H1 (cell line): ENCODE measurements around the gene FBXO21. TPM values are rescaled to one million over a fixed set of nuclear protein-coding genes. Genes with fewer than 3 reads are reported as not detected.

Source experiments
- CTCF ChIA-PET: fragments of 300-600 bp; sonication (Branson Sonifier 250); formaldehyde crosslinking; loops from one replicate; lab custom pipeline; 2021; ENCODE audit not compliant: partially characterized antibody; lab: Charles Lee
- POLR2A ChIA-PET: fragments of 300-600 bp; sonication (Branson Sonifier 250); formaldehyde crosslinking; loops from one replicate; lab custom pipeline; 2021; ENCODE audit warnings: inconsistent platforms; ENCODE audit not compliant: partially characterized antibody; lab: Charles Lee
- DNase-seq, 2 experiments: peaks; one replicate each; pipeline versions ENCODE4 v3.0.0 to v3.0.0-alpha.2; 2010 to 2022; ENCODE audit warnings: low spot score in 2 of 2, low read depth in 1 of 2, mixed read lengths in 1 of 2
- FAIRE-seq: peaks from 2 replicates; lab custom pipeline; 2011; peaks lifted over from hg19 to GRCh38; lab: Jason Lieb, UNC
- H2AFZ ChIP-seq: 2 replicates; pipeline ENCODE4 v1.8.1; 2012; ENCODE audit warnings: low read length, inconsistent platforms
- H2AK5ac ChIP-seq: 2 replicates; pipeline ENCODE4 v1.6.1; 2013; ENCODE audit warnings: low read depth, low read length
- H2BK120ac ChIP-seq: replicated peaks from 2 replicates; pipeline ENCODE3; 2013; ENCODE audit warnings: low read depth, low read length, inconsistent platforms
- H2BK12ac ChIP-seq: 2 replicates; pipeline ENCODE4 v1.6.1; 2013; ENCODE audit warnings: low read depth, low read length
- H2BK15ac ChIP-seq: 2 replicates; pipeline ENCODE4 v1.6.1; 2013; ENCODE audit warnings: low read length
- H2BK20ac ChIP-seq: 2 replicates; pipeline ENCODE4 v1.6.1; 2013; ENCODE audit warnings: low read length
- H2BK5ac ChIP-seq: 2 replicates; pipeline ENCODE4 v1.6.1; 2013; ENCODE audit warnings: low read depth, low read length
- H3K14ac ChIP-seq: 2 replicates; pipeline ENCODE4 v1.6.1; 2013; ENCODE audit warnings: inconsistent platforms; ENCODE audit not compliant: insufficient read length
- H3K18ac ChIP-seq: 2 replicates; pipeline ENCODE4 v1.6.1; 2013; ENCODE audit warnings: low read length; ENCODE audit errors: extremely low read depth
- H3K23ac ChIP-seq: 2 replicates; pipeline ENCODE4 v1.6.1; 2013; ENCODE audit warnings: inconsistent platforms; ENCODE audit not compliant: insufficient read length
- H3K23me2 ChIP-seq: 2 replicates; pipeline ENCODE4 v1.6.1; 2013; ENCODE audit warnings: low read depth, low read length
- H3K27ac ChIP-seq: 2 replicates; pipeline ENCODE4 v1.6.1; 2011; ENCODE audit warnings: low read depth, low read length, inconsistent platforms
- H3K27me3 ChIP-seq, 4 experiments: replicated peaks in 1 of 4; 1 replicate in 1 of 4; 2 replicates in 3 of 4; pipeline versions ENCODE4 v1.6.1 to v1.8.1; 2011 to 2013; ENCODE audit warnings: low read length in 3 of 4, mild to moderate bottlenecking in 3 of 4, inconsistent platforms in 2 of 4, mixed read lengths in 2 of 4, moderate library complexity in 1 of 4; ENCODE audit not compliant: control insufficient read depth in 3 of 4, insufficient read depth in 3 of 4; ENCODE audit errors: extremely low read depth in 1 of 4
- H3K36me3 ChIP-seq, 4 experiments: 2 replicates each; pipeline versions ENCODE4 v1.6.1 to v1.8.1; 2011 to 2013; ENCODE audit warnings: mild to moderate bottlenecking in 4 of 4, low read length in 3 of 4, moderate library complexity in 2 of 4, control low read depth in 1 of 4, inconsistent platforms in 1 of 4; ENCODE audit not compliant: insufficient read depth in 4 of 4, control insufficient read depth in 2 of 4
- H3K4ac ChIP-seq: replicated peaks from 2 replicates; pipeline ENCODE3; 2013; ENCODE audit warnings: low read length, low read depth, mixed read lengths, inconsistent platforms; ENCODE audit not compliant: insufficient read length
- H3K4me1 ChIP-seq, 4 experiments: replicated peaks in 1 of 4; 1 replicate in 1 of 4; 2 replicates in 3 of 4; pipeline versions ENCODE4 v1.6.1 to v1.8.1; 2011 to 2013; ENCODE audit warnings: low read length in 3 of 4, inconsistent platforms in 2 of 4, mixed read lengths in 1 of 4; ENCODE audit not compliant: insufficient read depth in 4 of 4, control insufficient read depth in 3 of 4
- H3K4me2 ChIP-seq, 2 experiments: 2 replicates each; pipeline versions ENCODE4 v1.6.1 to v1.8.1; 2011 to 2013; ENCODE audit warnings: low read depth in 2 of 2, low read length in 2 of 2, control low read depth in 1 of 2, inconsistent platforms in 1 of 2, mild to moderate bottlenecking in 1 of 2; ENCODE audit not compliant: insufficient read depth in 1 of 2
- H3K4me3 ChIP-seq, 4 experiments: fragments of 200-600, 300-600 bp in 1 of 4; sonication (generic), shearing (Covaris generic), sonication (Bioruptor Twin) in 1 of 4; 2 replicates each; pipeline versions ENCODE4 v1.5.1 to v1.8.1; 2011 to 2016; ENCODE audit warnings: low read length in 4 of 4, low read depth in 3 of 4, control low read depth in 2 of 4, inconsistent platforms in 2 of 4, mild to moderate bottlenecking in 2 of 4, mixed read lengths in 1 of 4, moderate library complexity in 1 of 4; ENCODE audit not compliant: insufficient read depth in 2 of 4; ENCODE audit errors: extremely low read depth in 1 of 4
- H3K56ac ChIP-seq: replicated peaks from 2 replicates; pipeline ENCODE3; 2013; ENCODE audit warnings: low read depth, mild to moderate bottlenecking, mixed read lengths, low read length, inconsistent platforms; ENCODE audit not compliant: insufficient read length
- H3K79me1 ChIP-seq: 2 replicates; pipeline ENCODE4 v1.6.1; 2013; ENCODE audit warnings: low read depth, low read length, control low read depth
- H3K79me2 ChIP-seq, 2 experiments: 2 replicates each; pipeline versions ENCODE4 v1.6.1 to v1.8.1; 2012 to 2013; ENCODE audit warnings: low read length in 2 of 2, mild to moderate bottlenecking in 2 of 2, inconsistent platforms in 1 of 2; ENCODE audit not compliant: insufficient read depth in 2 of 2, control insufficient read depth in 1 of 2
- H3K9ac ChIP-seq, 4 experiments: replicated peaks in 1 of 4; 1 replicate in 1 of 4; 2 replicates in 3 of 4; pipeline versions ENCODE4 v1.6.1 to v1.8.1; 2011 to 2013; ENCODE audit warnings: low read depth in 3 of 4, low read length in 3 of 4, control low read depth in 2 of 4, mild to moderate bottlenecking in 2 of 4, moderate library complexity in 2 of 4, inconsistent platforms in 1 of 4; ENCODE audit errors: extremely low read depth in 1 of 4
- H3K9me3 ChIP-seq, 2 experiments: 2 replicates each; pipeline versions ENCODE4 v1.6.1 to v1.8.1; 2012 to 2013; ENCODE audit warnings: mild to moderate bottlenecking in 2 of 2, moderate library complexity in 2 of 2, control low read depth in 1 of 2, inconsistent platforms in 1 of 2, low read depth in 1 of 2, low read length in 1 of 2, mixed read lengths in 1 of 2; ENCODE audit not compliant: insufficient read depth in 2 of 2
- H4K20me1 ChIP-seq, 2 experiments: replicated peaks in 1 of 2; 2 replicates each; pipeline versions ENCODE3 to v1.8.1; 2011 to 2013; ENCODE audit warnings: inconsistent platforms in 2 of 2, low read length in 2 of 2, mild to moderate bottlenecking in 1 of 2; ENCODE audit not compliant: insufficient read depth in 2 of 2, control insufficient read depth in 1 of 2
- H4K5ac ChIP-seq: 2 replicates; pipeline ENCODE4 v1.6.1; 2013; ENCODE audit warnings: low read length, low read depth, mixed read lengths, inconsistent platforms; ENCODE audit not compliant: insufficient read length
- H4K8ac ChIP-seq: 2 replicates; pipeline ENCODE4 v1.8.0; 2013; ENCODE audit warnings: mild to moderate bottlenecking, moderate library complexity, low read length, inconsistent platforms; ENCODE audit not compliant: insufficient read depth; ENCODE audit errors: extremely low read depth
- H4K91ac ChIP-seq: replicated peaks from 2 replicates; pipeline ENCODE3; 2013; ENCODE audit warnings: low read length, mixed read lengths, inconsistent platforms; ENCODE audit not compliant: insufficient read length
- CBX8 ChIP-seq: fragments of 300-800, 300-1000 bp; sonication (generic); IDR thresholded peaks from 2 replicates; pipeline ENCODE4 v1.7.1; 2016; ENCODE audit warnings: low read depth, low read length, borderline replicate concordance
- CHD2 ChIP-seq: IDR thresholded peaks from 2 replicates; pipeline ENCODE4 v1.6.1; 2012; ENCODE audit warnings: low read length, improper control_type of control experiment
- GTF2F1 ChIP-seq: IDR thresholded peaks from 2 replicates; pipeline ENCODE4 v1.6.1; 2012; ENCODE audit warnings: low read depth, low read length, improper control_type of control experiment, borderline replicate concordance
- HDAC2 ChIP-seq, 2 experiments: fragments of 300-600 bp in 1 of 2; sonication (generic) in 1 of 2; IDR thresholded peaks; 2 replicates each; pipeline ENCODE4 v1.6.1; 2011 to 2012; ENCODE audit warnings: low read depth in 2 of 2, low read length in 2 of 2, mild to moderate bottlenecking in 2 of 2, moderate library complexity in 2 of 2, borderline replicate concordance in 1 of 2, inconsistent platforms in 1 of 2
- KDM4A ChIP-seq: IDR thresholded peaks from one replicate; pipeline ENCODE4 v1.7.1; 2012; ENCODE audit warnings: low read depth, mild to moderate bottlenecking, moderate library complexity, low read length, inconsistent platforms; ENCODE audit not compliant: severe bottlenecking
- SIX5 ChIP-seq: IDR thresholded peaks from 2 replicates; pipeline ENCODE4 v1.6.1; 2011; ENCODE audit warnings: mild to moderate bottlenecking, low read depth, low read length
- WGBS, 2 experiments: shearing (Covaris generic) in 1 of 2; methylation state at CpG; one replicate each; pipeline versions ENCODE4 v1.1.6 to v1.1.7; 2013 to 2015; ENCODE audit warnings: low lambda C conversion rate in 2 of 2, mixed read lengths in 2 of 2, inconsistent platforms in 1 of 2, low coverage in 1 of 2, missing lambda C conversion rate in 1 of 2; ENCODE audit not compliant: insufficient replicate concordance in 2 of 2, insufficient coverage in 1 of 2, insufficient read length in 1 of 2; ENCODE audit errors: extremely low coverage in 1 of 2, missing lambda C conversion rate in 1 of 2; 5-methylcytosine and 5-hydroxymethylcytosine counted together
- polyA plus RNA-seq, 7 experiments: library from polyadenylated mRNA; depleted of rRNA in 3 of 7; stranded (reverse) in 5 of 7; unstranded in 2 of 7; fragments of >200 nt in 5 of 7; fragments of 200-250 nt in 2 of 7; gene quantifications; 1 replicate in 5 of 7; 2 replicates in 1 of 7; 4 replicates in 1 of 7; pipeline versions ENCODE4 v1.2.1 to v1.2.3, GENCODE V29; 2011 to 2013; ENCODE audit warnings: missing spikeins in 2 of 7, mixed read lengths in 2 of 7
- total RNA-seq: library from RNA; stranded (reverse); fragmentation: NEBNext Ultra II Directional; extraction: Animal tissue kit (Norgen Biotek cat#: 25700); gene quantifications from 2 replicates; pipeline ENCODE4 v1.2.1, GENCODE V29; 2021

FBXO21 gene
- total and polyA plus RNA-seq, 2 of the 8 experiments (the other 6 are each of a cell fraction or from before 2014, with no cell fraction given) = 57.0 to 80.6 TPM

DNA sequence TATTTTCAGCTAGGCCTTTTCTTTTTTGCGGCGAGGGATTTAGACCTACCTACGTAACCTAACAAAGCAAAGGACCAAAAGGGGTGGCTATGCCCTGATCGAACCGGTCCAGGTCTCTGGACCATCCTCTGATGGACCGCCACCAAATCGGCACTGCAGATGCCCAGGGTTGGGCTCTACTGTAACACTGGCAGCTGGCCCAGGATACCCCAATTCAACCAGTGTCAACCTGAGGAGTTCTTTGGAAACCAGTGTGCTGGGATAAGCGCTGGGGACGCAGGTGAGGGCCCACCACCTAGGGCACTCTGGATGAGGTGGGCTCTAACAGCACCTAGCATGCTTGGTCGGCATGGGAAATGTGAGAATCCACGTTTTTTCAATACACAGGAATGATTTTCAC is 32.2 kb downstream of the FBXO21 start:
- Histone ChIP-seq H3K23ac (no peak overlapping the region), H3K56ac (no peak overlapping the region), H2BK20ac (no peak overlapping the region), H4K8ac (no peak overlapping the region), H3K23me2 (no peaks in the 10 kb centered on the region), H4K91ac (no peak overlapping the region), H3K27me3 (no peaks in the 10 kb centered on the region), H2AK5ac (no peak overlapping the region), H3K4ac (no peak overlapping the region), H3K36me3 (peaks cover 30 to 71% (median 53%) of the 10 kb centered on the region in 4 experiments), H3K4me1 (peaks cover 0 to 4% (median 4%) of the 10 kb centered on the region in 4 experiments; a peak in 4 of 7 replicates), H2BK120ac (no peak overlapping the region), H3K4me3 (no peak overlapping the region), H3K18ac (no peak overlapping the region), H3K27ac (no peak overlapping the region), H2BK12ac (no peak overlapping the region), H3K9me3 (no peaks in the 10 kb centered on the region), H3K9ac (no peak overlapping the region), H3K79me1 (no peaks in the 10 kb centered on the region), H4K5ac (no peak overlapping the region), H3K79me2 (no peaks in the 10 kb centered on the region), H2BK5ac (no peak overlapping the region), H3K4me2 (no peak overlapping the region), H2AFZ (no peak overlapping the region), H4K20me1 (peaks cover 2 to 15% of the 10 kb centered on the region in 2 experiments), H2BK15ac (no peak overlapping the region), H3K14ac (no peak overlapping the region)
- DNase-seq (no peak), FAIRE-seq (no peak)
- 92% methylated on average over 11 of the region's 11 CpGs; no CpG with 5 or more reads in 1 of the 2 experiments for WGBS, 2 experiments
- ChIA-PET CTCF (interaction anchor here (0.7 kb wide), 1 partner anchor 107 kb away, joined by 3 read pairs; no protein-coding TSS in a partner anchor), POLR2A (interaction anchor here (1.7 kb wide), 1 partner anchor 11 kb away, joined by 4 read pairs; no protein-coding TSS in a partner anchor)
- no peak for TF ChIP-seq HDAC2 (IDR thresholded peaks at IDR 0.05; ENCODE audit: borderline replicate concordance in 1 of 2, low read depth in 2 of 2, low read length in 2 of 2)
- no peak for TF ChIP-seq GTF2F1
- TF ChIP-seq CBX8 = no peak
- TF ChIP-seq SIX5 = no peak
- TF ChIP-seq KDM4A = no peak
- TF ChIP-seq CHD2 = no peak
